Fibroblast of lung (primary cell): ENCODE results near the gene FUT8. TPM values are rescaled to one million over a fixed set of nuclear protein-coding genes. Genes with fewer than 3 reads are reported as not detected.

ENCODE experiments used
- DNase-seq, 2 donors: peaks; one replicate each; pipeline versions ENCODE4 v3.0.0 to v3.0.0-alpha.2; 2010; ENCODE audit warnings: low read depth in 2 of 2
- H2AFZ ChIP-seq: 2 replicates; pipeline ENCODE4 v1.5.1; 2012; ENCODE audit warnings: low read length, control low read depth, inconsistent platforms
- H3K27ac ChIP-seq: 2 replicates; pipeline ENCODE4 v1.5.1; 2011; ENCODE audit warnings: low read length, control low read depth; ENCODE audit not compliant: insufficient read depth
- H3K27me3 ChIP-seq: 2 replicates; pipeline ENCODE4 v1.5.1; 2011; ENCODE audit warnings: mild to moderate bottlenecking, low read length; ENCODE audit not compliant: control insufficient read depth, insufficient read depth
- H3K36me3 ChIP-seq: 2 replicates; pipeline ENCODE4 v1.5.1; 2011; ENCODE audit warnings: low read length; ENCODE audit not compliant: control insufficient read depth, insufficient read depth
- H3K4me1 ChIP-seq: 2 replicates; pipeline ENCODE4 v1.5.1; 2011; ENCODE audit warnings: low read length; ENCODE audit not compliant: control insufficient read depth, insufficient read depth; ENCODE audit errors: extremely low read depth
- H3K4me2 ChIP-seq: 2 replicates; pipeline ENCODE4 v1.5.1; 2011; ENCODE audit warnings: low read length, control low read depth; ENCODE audit not compliant: insufficient read depth; ENCODE audit errors: extremely low read depth
- H3K4me3 ChIP-seq, 4 experiments: fragments of 200-600 bp in 1 of 4; sonication (generic) in 1 of 4; replicated peaks in 1 of 4; 2 replicates each; pipeline ENCODE4 v1.5.1; 2011 to 2016; ENCODE audit warnings: low read length in 4 of 4, low read depth in 3 of 4, mild to moderate bottlenecking in 3 of 4, control low read depth in 2 of 4, inconsistent platforms in 1 of 4, mixed read lengths in 1 of 4; ENCODE audit not compliant: insufficient read depth in 1 of 4; ENCODE audit errors: control extremely low read depth in 1 of 4
- H3K79me2 ChIP-seq: 2 replicates; pipeline ENCODE4 v1.5.1; 2012; ENCODE audit warnings: mild to moderate bottlenecking, low read length, inconsistent platforms; ENCODE audit not compliant: control insufficient read depth, insufficient read depth
- H3K9ac ChIP-seq: 2 replicates; pipeline ENCODE4 v1.5.1; 2011; ENCODE audit warnings: mild to moderate bottlenecking, low read length, control low read depth; ENCODE audit not compliant: insufficient read depth
- H3K9me3 ChIP-seq: 2 replicates; pipeline ENCODE4 v1.5.1; 2012; ENCODE audit warnings: low read depth, low read length; ENCODE audit not compliant: control insufficient read depth, insufficient read depth
- H4K20me1 ChIP-seq: 2 replicates; pipeline ENCODE4 v1.5.1; 2011; ENCODE audit warnings: low read length; ENCODE audit not compliant: control insufficient read depth, insufficient read depth; ENCODE audit errors: extremely low read depth
- EZH2 ChIP-seq: IDR thresholded peaks from 2 replicates; pipeline ENCODE4 v1.5.1; 2012; ENCODE audit warnings: low read length, control low read depth, mild to moderate bottlenecking; ENCODE audit errors: missing control alignments
- polyA plus RNA-seq, 2 donors: library from polyadenylated mRNA; depleted of rRNA in 1 of 2; stranded (reverse) in 1 of 2; unstranded in 1 of 2; fragments of >200 nt; gene quantifications; 2 replicates each; pipeline ENCODE4 v1.2.1, GENCODE V29; 2011 to 2012; ENCODE audit warnings: missing spikeins in 1 of 2
- total RNA-seq: library from RNA; depleted of rRNA; stranded (reverse); fragments of >200 nt; gene quantifications from 2 replicates; pipeline ENCODE4 v1.2.1, GENCODE V29; 2014
- TF ChIP-seq, protein P1 (sequence below), 2 donors: IDR thresholded peaks in 1 of 2; conservative IDR thresholded peaks in 1 of 2; 1 replicate in 1 of 2; 2 replicates in 1 of 2; pipeline ENCODE4 v1.5.1; 2011 to 2012; ENCODE audit warnings: low read length in 2 of 2, control low read depth in 1 of 2, inconsistent platforms in 1 of 2, low read depth in 1 of 2, mild to moderate bottlenecking in 1 of 2

Gene FUT8
- total and polyA plus RNA-seq, 2 donors (not counting 1 experiment from before 2014, with no cell fraction given), result 51.4 to 95.8 TPM

DNA sequence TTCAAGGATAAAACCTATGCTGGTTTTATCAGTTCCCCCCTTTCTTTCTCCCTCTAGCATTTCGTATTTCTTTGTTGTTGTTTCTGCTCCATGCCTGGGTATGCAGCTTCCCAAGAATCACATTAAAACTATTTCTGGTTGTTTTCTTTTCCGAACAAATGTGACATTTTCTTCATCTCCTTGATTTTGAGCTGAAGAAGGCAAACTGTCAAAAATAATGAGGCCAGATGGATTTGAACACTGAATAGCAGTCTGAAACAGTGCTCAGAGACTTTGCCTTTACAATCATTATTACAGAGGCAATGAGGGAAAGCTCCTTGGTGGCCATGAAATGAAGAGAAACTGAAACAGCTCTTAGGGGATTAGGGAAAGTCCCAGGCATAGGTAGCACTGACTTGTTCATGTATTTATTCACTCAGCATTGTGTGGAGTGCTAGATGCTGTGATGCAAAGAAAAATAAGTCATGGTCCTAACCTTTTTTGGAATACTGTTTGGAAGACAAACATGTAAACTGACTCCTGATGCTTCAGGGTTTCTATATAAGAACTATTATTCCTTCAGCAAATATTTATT, 319.5 kb downstream of the FUT8 start:
- Histone ChIP-seq H3K4me1 (no peaks in the 10 kb centered on the region), H3K4me2 (no peak overlapping the region), H4K20me1 (no peaks in the 10 kb centered on the region), H3K27me3 (no peaks in the 10 kb centered on the region), H3K9ac (no peak overlapping the region), H3K4me3 (no peak overlapping the region), H2AFZ (no peak overlapping the region), H3K9me3 (no peaks in the 10 kb centered on the region), H3K27ac (no peak overlapping the region), H3K79me2 (no peaks in the 10 kb centered on the region), H3K36me3 (no peaks in the 10 kb centered on the region)
- no peak for TF ChIP-seq EZH2
- TF ChIP-seq, protein P1, sequence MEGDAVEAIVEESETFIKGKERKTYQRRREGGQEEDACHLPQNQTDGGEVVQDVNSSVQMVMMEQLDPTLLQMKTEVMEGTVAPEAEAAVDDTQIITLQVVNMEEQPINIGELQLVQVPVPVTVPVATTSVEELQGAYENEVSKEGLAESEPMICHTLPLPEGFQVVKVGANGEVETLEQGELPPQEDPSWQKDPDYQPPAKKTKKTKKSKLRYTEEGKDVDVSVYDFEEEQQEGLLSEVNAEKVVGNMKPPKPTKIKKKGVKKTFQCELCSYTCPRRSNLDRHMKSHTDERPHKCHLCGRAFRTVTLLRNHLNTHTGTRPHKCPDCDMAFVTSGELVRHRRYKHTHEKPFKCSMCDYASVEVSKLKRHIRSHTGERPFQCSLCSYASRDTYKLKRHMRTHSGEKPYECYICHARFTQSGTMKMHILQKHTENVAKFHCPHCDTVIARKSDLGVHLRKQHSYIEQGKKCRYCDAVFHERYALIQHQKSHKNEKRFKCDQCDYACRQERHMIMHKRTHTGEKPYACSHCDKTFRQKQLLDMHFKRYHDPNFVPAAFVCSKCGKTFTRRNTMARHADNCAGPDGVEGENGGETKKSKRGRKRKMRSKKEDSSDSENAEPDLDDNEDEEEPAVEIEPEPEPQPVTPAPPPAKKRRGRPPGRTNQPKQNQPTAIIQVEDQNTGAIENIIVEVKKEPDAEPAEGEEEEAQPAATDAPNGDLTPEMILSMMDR (conservative IDR thresholded peaks at IDR 0.05 in 1 of 2, IDR thresholded peaks at IDR 0.05 in 1 of 2; ENCODE audit: low read depth in 1 of 2, low read length in 2 of 2), result no peak
- DNase-seq, result no peak

DNA sequence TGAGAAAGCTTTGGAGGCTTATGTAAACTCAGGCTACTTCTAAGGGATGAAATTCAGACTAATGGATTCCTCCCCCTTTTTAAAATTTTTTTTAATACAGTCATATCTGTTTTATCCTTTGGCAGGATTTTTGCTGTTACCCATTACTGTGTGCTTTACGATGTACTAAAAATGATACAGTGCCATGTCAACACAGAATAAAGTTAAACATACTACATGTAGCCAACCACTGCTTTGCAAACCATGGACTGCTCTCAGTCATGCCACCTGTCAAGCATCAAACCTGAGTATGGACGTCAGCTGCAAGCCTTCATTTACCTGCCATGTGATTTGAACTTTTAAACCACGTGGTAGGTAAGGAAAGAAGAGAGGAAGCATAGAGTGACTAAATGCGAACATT, 325.8 kb downstream of the FUT8 start:
- H3K27ac ChIP-seq, result no peak overlapping the region
- H3K4me1 ChIP-seq, result no peaks in the 10 kb centered on the region
- no peaks in the 10 kb centered on the region for H4K20me1 ChIP-seq
- H3K4me2 ChIP-seq, result no peak overlapping the region
- DNase-seq, result no peak
- no peak overlapping the region for H2AFZ ChIP-seq
- no peak overlapping the region for H3K9ac ChIP-seq
- H3K27me3 ChIP-seq, result no peaks in the 10 kb centered on the region
- no peaks in the 10 kb centered on the region for H3K79me2 ChIP-seq
- H3K36me3 ChIP-seq, result peaks cover 2% of the 10 kb centered on the region
- no peak for TF ChIP-seq EZH2
- TF ChIP-seq, protein P1 (conservative IDR thresholded peaks at IDR 0.05 in 1 of 2, IDR thresholded peaks at IDR 0.05 in 1 of 2; ENCODE audit: low read depth in 1 of 2, low read length in 2 of 2), result no peak
- no peak overlapping the region for H3K4me3 ChIP-seq
- no peaks in the 10 kb centered on the region for H3K9me3 ChIP-seq

DNA sequence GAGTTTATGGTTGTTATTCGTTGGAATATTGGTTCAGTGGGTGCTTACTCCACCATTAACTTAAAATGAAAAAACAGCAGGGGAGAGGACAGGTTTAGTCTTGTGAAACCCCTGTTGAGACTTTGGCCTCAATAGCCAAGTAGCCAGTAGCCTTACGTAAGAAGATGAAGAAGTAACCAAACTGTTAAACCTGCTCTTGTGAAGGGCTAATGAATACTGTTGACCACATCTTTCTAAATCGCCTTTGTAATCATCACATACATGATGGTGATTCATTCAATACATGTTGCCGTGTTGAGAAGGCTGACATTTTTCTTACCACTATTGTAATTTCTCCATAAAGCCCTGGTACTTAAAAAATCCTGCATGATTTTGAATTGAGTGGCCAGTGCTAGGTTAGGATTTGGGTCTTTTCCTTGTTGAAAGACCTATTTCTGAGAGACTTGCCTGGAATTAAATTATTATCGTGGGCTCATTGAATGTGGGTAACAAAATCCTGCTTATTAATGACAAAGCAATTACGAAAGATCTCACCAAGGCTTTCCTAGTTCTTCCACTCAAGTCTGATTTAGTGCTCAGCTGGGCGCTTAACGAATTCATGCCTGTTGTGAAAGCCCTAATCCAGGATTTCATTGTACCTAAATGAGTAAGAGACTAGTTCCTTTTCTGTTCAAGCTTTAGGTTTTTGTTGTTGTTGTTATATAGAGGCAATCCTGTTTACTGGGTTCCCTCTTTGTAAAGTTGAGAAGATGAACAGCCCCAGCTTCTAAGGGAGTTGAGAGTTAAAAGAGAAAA, 333.1 kb downstream of the FUT8 start:
- no peaks in the 10 kb centered on the region for H3K79me2 ChIP-seq
- peaks cover 2% of the 10 kb centered on the region for H3K36me3 ChIP-seq
- H3K4me1 ChIP-seq, result no peaks in the 10 kb centered on the region
- no peak overlapping the region for H3K4me2 ChIP-seq
- TF ChIP-seq EZH2, result no peak
- TF ChIP-seq, protein P1 (conservative IDR thresholded peaks at IDR 0.05 in 1 of 2, IDR thresholded peaks at IDR 0.05 in 1 of 2; ENCODE audit: low read depth in 1 of 2, low read length in 2 of 2), result no peak
- DNase-seq, result peak in 1 of 2 donors; percentile 7
- no peak overlapping the region for H3K4me3 ChIP-seq
- no peak overlapping the region for H3K9ac ChIP-seq
- H3K27ac ChIP-seq, result no peak overlapping the region
- H4K20me1 ChIP-seq, result no peaks in the 10 kb centered on the region
- H3K27me3 ChIP-seq, result no peaks in the 10 kb centered on the region
- H2AFZ ChIP-seq, result no peak overlapping the region
- no peaks in the 10 kb centered on the region for H3K9me3 ChIP-seq
